ENCODE data around the gene MCF2L2. TPM values are rescaled to one million over a fixed set of nuclear protein-coding genes. Genes with fewer than 3 reads are reported as not detected.

Gene MCF2L2
- total RNA-seq, 1 donor from 2014 or later: 2.7 TPM

DNA sequence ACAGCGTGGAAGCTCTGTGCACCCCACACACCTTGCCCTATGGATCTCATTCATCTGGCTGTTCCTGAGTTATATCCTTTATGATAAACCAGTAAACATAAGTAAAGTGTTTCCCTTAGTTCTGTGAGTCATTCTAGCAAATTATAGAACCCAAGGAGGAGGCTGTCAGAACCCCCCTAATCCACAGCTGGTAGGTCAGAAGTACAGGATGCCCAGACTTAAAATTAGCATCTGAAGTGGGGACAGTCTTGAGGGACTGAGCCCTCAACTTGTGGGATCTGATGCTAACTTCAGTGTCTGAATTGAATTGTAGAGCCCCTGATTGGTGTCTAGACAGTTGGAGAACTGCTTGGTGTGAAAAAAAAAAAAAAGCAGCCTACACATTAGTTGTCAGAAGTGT is 100.3 kb downstream of the MCF2L2 start:
- no peak for DNase-seq (ENCODE audit: extremely low spot score, unreplicated experiment)
- Mint-ChIP-seq H3K27ac (no peak overlapping the region), H3K27me3 (no peaks in the 10 kb centered on the region), H3K4me1 (ENCODE audit: unreplicated experiment) (no peaks in the 10 kb centered on the region), H3K36me3 (no peaks in the 10 kb centered on the region), H3K4me3 (no peak overlapping the region), H3K9me3 (no peaks in the 10 kb centered on the region)
- TF ChIP-seq, protein P1, sequence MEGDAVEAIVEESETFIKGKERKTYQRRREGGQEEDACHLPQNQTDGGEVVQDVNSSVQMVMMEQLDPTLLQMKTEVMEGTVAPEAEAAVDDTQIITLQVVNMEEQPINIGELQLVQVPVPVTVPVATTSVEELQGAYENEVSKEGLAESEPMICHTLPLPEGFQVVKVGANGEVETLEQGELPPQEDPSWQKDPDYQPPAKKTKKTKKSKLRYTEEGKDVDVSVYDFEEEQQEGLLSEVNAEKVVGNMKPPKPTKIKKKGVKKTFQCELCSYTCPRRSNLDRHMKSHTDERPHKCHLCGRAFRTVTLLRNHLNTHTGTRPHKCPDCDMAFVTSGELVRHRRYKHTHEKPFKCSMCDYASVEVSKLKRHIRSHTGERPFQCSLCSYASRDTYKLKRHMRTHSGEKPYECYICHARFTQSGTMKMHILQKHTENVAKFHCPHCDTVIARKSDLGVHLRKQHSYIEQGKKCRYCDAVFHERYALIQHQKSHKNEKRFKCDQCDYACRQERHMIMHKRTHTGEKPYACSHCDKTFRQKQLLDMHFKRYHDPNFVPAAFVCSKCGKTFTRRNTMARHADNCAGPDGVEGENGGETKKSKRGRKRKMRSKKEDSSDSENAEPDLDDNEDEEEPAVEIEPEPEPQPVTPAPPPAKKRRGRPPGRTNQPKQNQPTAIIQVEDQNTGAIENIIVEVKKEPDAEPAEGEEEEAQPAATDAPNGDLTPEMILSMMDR (conservative IDR thresholded peaks at IDR 0.05): no peak

DNA sequence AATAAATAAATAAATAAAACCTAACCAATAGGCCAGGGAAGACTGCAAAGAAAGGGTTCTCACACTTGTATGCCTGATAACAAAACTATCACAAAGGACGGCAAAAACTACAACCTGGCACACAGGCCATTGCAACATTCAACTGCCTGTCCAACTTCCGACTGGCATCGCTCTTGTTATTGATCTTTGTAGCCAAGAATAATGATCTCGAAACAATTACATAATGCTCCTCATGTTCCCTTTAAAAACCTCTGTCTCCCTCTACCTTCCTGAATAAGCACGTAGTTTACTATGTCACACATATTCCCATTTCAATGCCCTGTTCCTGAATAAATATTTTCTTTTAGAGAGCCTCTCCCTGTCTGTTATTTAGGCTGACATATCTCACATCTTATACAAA is 101.1 kb downstream of the MCF2L2 start:
- TF ChIP-seq, protein P1 (conservative IDR thresholded peaks at IDR 0.05): no peak
- Mint-ChIP-seq H3K27me3 (no peaks in the 10 kb centered on the region), H3K4me1 (ENCODE audit: unreplicated experiment) (no peaks in the 10 kb centered on the region), H3K27ac (no peak overlapping the region), H3K4me3 (no peak overlapping the region), H3K9me3 (no peaks in the 10 kb centered on the region), H3K36me3 (no peaks in the 10 kb centered on the region)
- no peak for DNase-seq (ENCODE audit: extremely low spot score, unreplicated experiment)

DNA sequence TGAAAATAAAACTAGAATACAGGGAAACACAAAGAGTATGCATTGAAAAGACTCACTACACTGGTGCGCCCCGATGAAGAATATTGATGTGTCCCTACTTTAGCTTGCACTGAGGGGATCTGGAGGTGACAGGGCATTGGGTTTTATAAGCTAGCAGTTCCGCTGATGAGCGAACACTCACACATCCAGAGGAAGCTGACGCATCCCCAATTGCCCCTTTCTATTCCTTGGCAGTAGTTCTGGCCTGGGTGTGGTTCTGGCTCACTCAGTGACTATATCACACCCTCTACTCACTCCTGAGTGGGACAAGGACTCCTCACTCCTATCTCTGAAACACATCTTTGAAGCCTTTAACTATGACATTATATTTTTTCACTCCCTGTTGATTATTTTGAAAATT is 104.3 kb downstream of the MCF2L2 start:
- TF ChIP-seq, protein P1 (conservative IDR thresholded peaks at IDR 0.05): no peak
- Mint-ChIP-seq H3K27ac (no peak overlapping the region), H3K36me3 (no peaks in the 10 kb centered on the region), H3K9me3 (no peaks in the 10 kb centered on the region), H3K27me3 (no peaks in the 10 kb centered on the region), H3K4me1 (ENCODE audit: unreplicated experiment) (no peaks in the 10 kb centered on the region), H3K4me3 (no peak overlapping the region)
- no peak for DNase-seq (ENCODE audit: extremely low spot score, unreplicated experiment)

DNA sequence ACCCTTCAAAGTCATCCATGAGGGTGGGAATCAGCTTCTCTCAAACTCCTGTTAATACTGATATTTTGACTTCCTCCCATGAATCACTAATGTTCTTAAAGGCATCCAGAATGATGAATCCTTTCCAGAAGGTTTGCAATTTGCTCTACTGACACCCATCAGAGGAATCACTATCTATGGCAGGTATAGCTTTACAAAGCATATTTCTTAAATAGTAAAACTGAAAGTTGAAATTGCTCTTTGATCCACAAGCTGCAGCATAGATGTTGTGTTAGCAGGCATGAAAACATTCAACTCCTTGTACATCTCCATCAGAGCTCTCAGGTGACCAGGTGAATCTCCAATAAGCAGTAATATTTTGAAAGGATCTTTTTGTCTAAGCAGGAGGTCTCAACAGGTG is 109.0 kb downstream of the MCF2L2 start:
- no peaks in the 10 kb centered on the region for H3K36me3 Mint-ChIP-seq
- TF ChIP-seq, protein P1 (conservative IDR thresholded peaks at IDR 0.05): no peak
- no peak for DNase-seq (ENCODE audit: extremely low spot score, unreplicated experiment)
- H3K27me3 Mint-ChIP-seq: no peaks in the 10 kb centered on the region
- no peak overlapping the region for H3K27ac Mint-ChIP-seq
- no peaks in the 10 kb centered on the region for H3K9me3 Mint-ChIP-seq
- H3K4me3 Mint-ChIP-seq: no peak overlapping the region
- peaks cover 7% of the 10 kb centered on the region for H3K4me1 Mint-ChIP-seq (ENCODE audit: unreplicated experiment)

DNA sequence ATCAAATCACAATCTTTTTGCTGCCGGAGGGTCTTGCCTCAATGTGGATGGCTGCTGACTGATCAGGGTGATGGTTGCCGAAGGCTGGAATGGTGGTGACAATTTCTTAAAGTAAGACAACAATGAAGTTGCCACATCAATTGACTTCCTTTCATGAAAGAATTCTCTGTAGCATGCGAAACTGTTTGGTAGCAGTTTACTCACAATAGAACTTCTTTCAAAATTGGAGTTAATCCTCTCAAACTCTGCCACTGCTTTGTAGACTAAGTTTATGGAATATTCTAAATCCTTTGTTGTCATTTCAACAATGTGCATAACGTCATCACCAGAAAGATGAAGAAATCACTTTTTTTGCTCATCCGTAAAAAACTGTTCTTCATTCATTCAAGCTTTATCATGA is 109.5 kb downstream of the MCF2L2 start:
- no peak for DNase-seq (ENCODE audit: extremely low spot score, unreplicated experiment)
- Mint-ChIP-seq H3K27ac (no peak overlapping the region), H3K36me3 (no peaks in the 10 kb centered on the region)

More for the DNA sequence above, 109.5 kb downstream of the MCF2L2 start:
- Mint-ChIP-seq H3K4me3 (no peak overlapping the region), H3K27me3 (no peaks in the 10 kb centered on the region), H3K9me3 (no peaks in the 10 kb centered on the region), H3K4me1 (ENCODE audit: unreplicated experiment) (peaks cover 7% of the 10 kb centered on the region)
- TF ChIP-seq, protein P1 (conservative IDR thresholded peaks at IDR 0.05): no peak

All from type B pancreatic cell (in vitro differentiated cells).